GM18498 (cell line): Measurements from ENCODE around the gene TTC3.

Source experiments
- ATAC-seq: cut with Tn5 transposase; IDR thresholded peaks from one replicate; pipeline ENCODE4 v1.9.1; 2021; ENCODE audit warnings: mild to moderate bottlenecking, moderate library complexity; ENCODE audit not compliant: unreplicated experiment

Gene TTC3

DNA sequence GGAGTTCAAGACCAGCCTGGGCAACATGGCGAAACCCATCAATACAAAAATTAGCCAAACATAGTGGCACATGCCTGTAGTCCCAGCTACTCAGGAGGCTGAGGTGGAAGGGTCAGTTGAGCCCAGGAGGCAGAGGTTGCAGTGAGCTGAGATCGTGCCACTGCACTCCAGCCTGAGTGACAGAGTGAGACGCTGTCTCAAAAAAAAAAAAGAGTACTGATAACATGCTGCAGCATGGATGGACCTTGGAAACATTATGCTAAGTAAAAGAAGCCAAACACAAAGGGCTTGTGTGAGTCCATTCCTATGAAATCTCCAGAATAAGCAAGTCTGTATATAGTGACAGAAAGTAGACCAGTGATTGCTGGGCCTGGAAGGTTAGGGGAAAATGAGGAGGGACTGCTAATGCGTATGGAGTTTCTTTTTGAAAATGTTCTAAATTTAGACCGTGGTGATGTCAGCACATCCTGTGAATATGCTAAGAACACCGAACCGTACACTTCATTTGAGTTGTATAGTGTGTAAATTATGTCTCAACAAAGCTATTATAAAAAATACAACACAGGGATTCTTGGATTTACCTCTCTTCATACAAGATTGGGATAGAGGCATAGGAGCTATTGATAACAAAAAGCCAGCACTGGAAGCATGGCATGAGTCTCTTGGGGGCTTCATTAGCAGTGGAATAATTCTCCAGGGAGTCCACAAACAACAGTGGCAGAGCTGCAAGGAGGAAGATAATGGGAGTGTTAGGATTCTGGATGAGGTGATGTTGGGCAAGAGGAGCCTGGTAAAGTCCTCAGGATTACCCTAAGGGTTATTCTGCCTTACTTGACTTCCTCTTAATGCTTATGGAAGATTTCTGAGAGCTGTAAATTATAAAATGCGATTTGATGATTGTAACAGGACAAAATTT, 73.5 kb downstream of the TTC3 start:
- ATAC-seq = no peak

DNA sequence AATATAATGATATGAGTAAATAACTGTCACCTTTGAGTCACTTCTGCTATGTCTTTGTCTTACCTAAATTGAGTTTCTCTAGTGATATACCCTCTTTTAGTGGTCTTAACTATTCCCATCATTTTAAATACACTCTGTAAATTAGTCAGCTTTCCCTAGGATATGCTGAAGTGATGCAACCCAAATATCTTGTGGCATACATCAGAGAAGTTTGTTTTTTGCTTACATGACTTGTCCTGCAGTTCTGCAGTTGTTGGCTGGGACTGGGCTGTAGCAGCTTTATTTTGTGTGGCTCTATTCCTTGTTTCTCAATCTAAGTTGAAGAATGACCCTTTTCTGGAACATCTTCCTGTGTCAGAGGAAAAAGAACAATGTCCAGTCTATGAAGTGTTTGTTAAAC, 76.4 kb downstream of the TTC3 start:
- no peak for ATAC-seq

DNA sequence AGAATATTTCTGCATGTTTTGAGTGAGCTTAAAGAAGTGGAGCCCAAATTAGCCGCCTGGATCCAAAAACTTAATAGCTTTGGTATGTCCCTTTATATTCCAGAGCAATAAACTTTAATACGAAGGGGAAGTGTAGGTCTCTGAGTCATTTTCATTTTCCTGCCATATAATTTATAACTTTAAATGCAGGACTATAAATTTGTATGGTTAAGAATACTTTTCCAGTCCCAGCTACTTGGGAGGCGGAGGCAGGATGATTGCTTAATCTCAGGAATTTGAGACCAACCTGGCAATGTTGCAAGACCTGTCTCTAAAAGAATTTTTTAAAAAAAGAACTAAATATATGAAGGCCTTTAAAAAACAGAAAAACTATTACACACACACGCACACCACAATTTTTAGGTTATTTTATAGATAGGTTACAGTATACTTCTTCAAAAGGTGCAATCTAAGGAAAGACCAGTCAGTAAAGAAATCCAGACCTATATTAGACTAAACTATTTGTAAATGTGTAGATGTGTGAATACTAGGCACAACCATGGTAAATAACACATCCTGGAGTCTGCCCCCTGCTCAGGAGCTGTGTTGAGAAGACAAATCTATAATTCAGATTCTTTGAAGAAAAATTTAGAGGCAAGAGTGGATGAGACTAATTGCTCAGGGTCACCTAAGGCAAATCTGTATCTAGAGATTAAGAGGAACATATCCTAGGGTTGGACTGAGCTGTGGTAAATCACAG, 80.3 kb downstream of the TTC3 start:
- ATAC-seq = no peak

DNA sequence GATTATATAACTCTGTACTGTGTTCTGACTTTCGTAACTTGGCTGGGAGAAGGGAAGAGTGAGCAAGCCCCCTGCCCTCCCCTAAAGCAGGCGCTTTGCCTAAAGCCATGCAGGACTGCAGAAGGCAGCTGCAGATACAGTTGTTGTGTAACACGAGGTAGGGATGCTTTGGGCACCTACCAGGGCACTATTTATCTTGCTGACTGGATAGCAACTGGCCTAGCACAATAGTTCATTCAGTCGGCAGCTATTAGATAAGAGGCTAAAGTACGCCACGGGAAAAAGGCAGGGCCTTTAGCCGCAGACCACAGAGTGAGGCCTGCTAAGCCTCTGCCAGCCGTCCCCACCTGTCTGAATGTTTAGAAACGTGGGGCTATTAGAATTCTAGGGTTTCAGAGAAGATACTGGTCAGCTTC, 80.9 kb downstream of the TTC3 start:
- no peak for ATAC-seq

DNA sequence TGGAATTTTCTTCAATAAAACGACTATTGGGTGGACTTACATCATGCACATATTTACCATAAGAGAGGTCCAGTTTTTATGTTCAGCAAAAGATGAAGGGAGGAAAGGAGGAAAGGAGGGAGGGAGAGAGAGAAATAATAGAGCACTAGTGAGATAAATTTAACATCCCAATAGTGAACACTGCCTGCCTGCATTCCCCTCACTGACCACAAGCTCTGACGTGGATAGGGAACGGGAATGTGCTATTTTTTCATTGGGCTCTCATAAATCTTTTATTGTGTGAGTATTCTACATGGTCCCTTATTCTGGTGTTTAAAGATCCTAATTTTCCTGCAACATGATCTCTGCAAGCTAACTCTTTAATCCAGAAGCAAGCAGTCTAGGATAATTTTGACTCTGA, 82.1 kb downstream of the TTC3 start:
- no peak for ATAC-seq

DNA sequence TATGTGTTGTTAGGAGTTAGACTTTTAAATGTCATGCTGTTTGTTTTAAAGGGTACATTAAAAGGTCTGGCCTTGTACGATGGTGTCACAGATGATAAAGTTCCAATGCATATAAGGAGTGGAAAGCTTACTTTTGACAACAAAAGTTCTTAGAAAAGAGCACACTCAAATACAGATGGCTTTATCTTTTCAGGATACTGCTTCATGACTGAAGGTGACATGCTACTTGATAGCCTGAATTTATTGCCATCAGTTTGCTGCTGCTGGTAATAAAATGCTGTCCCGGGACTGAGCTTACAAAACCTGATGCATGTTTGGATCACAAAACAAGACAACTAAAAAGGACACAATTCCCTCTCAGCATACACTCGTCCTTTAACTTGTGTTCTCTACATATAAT, 84.9 kb downstream of the TTC3 start:
- ATAC-seq = no peak

DNA sequence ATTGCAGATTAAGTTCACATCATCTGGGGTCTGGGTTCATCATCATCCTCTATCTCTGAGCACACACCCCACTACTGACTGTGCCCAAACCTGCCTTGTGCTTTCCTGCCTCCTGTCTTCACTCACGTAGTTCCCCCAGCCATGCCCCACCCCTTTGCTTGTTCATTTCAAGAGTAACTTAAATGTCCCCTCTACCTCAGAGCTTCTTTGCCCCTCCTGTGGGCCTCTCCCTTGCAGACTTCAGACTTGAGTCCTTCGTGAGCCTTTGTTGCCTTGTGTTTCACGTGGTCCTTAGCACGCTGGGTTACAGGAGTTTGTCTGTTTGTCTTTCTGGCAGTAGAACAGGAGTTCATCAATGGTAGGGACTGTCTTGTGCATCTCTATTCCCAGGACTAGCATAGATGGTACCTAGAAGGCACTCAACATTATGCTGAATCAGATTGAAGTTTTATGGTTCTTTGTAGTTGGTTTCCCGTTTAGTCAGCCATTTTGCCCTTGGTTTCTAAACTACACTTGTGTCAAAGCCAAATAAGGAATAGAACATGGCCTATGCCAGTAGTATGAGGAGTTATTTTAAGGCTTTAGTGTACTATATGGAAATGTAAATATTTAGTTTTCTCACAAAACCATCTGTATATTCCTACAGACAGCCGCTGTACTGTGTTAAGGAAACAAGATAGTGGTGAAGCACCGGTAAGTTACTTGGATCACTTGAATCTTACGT, 86.2 kb downstream of the TTC3 start:
- no peak for ATAC-seq

DNA sequence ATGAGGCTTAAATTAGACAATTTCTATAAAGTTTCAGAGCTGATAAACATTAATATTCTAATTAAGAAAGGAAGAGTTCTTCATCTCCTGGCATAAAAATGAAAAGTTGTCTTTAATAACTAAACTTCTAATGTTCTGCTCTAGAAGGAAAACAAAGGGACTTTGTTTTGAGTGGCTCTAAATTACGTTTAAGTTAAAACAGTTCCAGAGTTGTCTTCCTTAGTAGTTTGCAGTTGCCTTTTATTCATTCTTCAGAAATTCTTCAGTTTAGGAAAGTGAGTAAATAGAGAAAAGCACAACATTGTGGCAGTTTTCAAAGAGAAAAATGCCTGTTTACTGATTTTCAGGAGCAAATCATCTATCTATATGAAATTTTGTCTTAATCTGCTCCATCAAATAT, 86.9 kb downstream of the TTC3 start:
- no peak for ATAC-seq

DNA sequence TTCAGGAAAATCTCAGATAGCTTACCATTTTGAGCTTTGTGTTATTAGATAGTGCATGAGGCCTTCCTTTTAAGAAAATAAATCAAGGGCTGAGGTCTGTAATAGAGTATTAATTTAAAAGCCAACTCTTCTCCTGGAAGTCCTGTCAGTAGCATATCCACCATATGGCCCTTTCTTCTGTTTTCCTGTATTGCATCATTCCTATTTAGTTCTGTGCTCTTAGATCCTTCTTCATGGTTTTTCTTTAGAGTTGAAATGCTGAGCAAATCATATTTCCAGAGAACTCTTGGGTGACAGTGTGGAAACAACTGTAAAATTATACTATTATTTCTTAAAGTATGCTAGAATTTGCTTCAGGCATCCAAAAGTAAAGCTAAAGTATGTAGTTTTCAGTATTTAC, 91.7 kb downstream of the TTC3 start:
- no peak for ATAC-seq

DNA sequence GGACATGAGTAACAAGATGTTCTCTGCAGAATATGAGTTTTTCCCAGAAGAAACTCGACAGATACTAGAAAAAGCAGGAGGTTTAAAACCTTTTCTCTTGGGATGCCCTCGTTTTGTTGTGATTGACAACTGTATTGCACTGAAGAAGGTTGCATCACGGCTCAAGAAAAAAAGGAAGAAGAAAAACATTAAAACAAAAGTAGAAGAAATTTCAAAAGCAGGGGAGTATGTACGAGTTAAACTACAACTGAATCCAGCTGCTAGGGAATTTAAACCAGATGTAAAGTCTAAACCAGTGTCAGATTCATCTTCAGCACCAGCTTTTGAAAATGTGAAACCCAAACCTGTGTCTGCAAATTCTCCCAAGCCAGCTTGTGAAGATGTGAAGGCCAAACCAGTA, 92.5 kb downstream of the TTC3 start:
- no peak for ATAC-seq

DNA sequence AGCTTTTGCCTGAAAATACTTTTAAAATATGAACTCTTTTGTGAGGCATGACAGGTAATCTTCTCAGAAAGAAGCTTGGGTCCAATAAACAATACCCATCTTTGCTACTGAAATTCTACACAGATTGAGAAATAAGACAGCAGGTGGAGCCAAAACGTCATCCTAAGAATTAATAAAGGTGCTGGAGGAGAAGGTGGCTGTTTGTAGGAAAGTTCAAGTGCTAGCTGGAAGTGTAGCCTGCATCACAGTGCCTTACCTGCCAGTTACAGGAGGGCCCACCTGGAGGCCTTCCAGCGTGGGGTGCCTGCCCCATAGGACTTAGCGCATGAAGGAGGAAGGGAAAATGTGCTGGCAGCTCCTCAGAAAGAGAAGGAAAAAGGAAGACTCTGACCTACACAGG, 93.7 kb downstream of the TTC3 start:
- ATAC-seq = no peak

DNA sequence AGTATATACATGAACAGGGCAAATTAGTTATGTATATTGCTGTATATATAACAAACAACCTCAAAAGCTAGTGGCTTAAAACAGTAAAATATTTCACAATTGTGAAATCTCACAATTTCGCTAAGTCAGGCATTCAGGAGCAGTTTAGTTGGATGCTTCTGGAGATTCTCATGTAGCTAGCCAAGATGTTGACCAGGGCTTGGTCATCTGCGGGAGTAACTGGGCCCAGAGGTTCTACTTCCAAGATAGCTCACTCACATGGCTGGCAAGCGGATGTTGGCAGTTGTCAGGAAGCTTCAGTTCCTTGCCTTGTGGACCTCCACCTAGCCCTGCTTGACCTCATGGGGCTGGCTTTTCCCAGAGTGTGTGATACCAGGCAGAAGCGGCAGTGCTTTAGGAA, 95.6 kb downstream of the TTC3 start:
- no peak for ATAC-seq

DNA sequence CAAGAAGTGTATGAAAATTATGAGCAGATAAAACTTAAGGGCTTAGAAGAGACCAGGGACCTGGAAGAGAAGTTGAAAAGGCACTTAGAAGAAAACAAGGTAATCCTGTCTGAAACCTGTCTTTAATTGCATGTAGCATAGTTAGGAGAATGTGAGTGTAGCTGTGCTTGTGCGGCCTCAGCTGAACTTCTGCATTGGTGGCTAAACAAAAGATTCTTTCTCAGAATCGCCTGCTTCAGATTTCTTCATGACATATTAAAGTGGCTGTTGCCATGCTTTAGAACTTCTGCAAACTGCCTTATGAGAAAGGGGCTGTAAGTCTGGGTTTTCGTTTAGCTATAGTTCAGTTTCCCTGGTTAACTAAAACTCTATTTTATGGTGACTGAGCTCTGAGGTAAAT, 99.6 kb downstream of the TTC3 start:
- no peak for ATAC-seq

DNA sequence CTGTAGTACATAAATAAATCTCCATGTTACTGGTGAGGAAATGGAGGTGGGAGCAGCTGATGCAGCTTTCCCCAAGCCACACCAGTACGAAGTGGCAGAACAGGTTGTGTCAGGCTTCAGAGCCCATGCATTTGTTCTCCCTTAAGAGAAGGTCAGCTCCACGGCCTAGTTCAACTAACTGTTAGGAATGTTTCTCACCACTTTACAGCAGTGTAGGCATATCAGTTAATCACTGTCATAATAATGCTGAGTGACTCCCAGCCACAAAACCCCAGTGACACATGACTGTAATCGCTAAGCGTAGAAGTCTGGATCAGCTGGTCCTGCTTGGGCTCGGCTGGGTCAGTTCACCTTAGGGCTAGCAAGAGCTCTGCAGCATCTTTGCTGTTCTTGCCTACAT, 103.7 kb downstream of the TTC3 start:
- ATAC-seq = no peak

DNA sequence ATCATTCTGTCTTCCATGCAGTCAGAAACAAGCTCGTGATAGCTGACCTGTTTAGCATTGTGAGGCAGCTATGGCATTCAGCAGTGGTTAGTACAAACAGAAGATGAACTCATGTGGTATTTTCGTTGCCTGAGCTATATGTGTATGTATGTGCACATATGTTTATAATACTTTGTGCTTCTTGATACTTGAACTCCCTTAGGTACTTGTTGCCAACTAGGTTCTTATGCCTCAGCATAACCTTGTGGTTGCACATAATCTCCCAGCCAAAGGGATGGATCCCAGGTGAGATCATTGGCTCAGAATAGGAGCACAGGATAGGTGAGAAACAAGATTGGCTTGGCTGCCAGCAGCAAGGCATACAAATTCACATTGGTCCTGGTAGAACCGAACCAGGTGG, 108.0 kb downstream of the TTC3 start:
- no peak for ATAC-seq

DNA sequence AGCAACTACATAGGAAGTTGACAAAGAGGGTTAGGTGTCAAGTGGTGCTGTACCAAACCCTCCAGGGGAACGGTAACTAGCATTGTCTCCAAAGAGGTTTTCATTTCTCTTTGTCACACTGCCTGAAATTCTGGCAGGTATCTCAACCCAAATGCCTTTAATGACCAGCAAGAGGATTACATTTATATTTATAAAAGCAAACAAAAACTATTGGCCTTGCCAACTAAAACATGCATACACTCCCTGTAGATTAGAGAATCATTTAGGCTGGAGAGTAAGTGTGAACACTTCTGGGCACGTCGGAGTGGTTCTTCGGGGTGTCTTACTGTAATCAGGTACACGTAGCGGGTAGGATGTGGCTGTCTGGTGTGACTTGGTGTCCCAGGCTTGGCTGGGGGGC, 109.2 kb downstream of the TTC3 start:
- no peak for ATAC-seq

DNA sequence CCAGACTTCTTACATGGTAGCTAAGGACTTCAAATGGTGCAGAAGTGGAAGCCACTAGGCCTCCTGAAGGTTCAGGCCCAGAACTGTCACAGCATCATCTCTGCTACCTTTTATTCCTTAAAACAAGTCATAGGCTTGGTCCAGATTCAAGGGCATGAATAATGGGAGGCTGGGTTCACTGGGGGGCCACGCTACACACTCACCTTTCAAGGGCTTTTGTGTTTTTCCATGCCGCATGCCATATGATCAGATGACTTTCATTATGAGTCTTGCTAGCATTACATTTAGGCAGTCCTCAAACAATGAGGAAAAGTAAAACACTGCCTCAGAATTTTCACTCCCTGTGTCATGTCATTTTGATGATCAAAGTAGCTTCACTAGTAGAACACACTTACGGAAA, 110.7 kb downstream of the TTC3 start:
- ATAC-seq = no peak

DNA sequence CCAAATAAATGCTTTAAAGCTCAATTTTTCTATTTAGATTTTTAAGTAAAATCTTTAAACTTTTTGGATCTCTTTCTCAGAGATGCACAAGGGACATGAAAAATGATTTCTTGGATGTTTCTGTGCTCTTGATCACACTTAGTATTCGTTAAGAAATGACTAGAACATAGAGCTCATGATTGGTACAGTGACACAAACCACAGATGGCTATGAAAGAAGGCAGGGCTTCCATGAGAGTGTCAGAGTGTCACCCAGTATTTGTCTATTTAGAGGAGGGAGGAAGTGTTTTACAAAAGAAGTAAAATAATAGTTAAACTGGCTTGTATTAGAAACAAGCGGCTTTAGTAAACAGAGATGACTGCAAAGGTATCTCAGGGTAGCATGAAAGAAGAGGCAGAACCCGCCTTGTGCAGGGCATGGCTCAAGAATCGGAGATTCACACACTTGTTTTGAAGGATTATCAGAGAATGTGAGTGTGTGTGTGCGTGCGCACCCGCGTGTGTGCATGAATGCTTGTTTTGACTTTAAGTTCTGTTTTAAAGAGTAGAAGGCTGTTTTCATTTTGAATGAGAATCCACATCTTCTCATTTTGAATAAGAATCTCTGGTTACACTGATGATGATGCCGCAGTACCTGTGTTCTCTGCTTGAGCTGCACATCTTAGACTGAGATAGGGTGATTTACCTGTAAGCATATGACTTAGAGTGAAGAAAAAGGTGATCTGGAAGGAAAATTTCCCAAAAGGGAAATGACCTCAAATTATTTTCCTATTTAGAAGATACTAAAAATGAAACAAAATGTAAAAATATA, 111.9 kb downstream of the TTC3 start:
- no peak for ATAC-seq

DNA sequence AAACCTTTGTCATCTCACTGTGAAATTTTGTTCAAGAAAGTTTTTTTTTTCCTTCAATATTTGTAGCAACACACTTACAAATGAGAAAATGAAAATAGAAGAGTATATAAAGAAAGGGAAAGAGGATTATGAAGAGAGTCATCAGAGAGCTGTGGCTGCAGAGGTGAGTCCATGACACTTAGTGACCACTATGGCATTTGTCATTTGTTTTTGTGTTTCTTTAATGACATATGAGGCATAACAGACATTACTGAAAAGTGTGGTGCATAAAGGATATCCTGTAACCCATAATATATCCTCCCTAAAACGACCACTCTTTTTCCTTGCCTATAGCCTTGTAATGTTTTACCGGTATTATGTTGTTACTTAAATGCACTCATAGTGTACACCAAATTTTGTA, 113.9 kb downstream of the TTC3 start:
- no peak for ATAC-seq

DNA sequence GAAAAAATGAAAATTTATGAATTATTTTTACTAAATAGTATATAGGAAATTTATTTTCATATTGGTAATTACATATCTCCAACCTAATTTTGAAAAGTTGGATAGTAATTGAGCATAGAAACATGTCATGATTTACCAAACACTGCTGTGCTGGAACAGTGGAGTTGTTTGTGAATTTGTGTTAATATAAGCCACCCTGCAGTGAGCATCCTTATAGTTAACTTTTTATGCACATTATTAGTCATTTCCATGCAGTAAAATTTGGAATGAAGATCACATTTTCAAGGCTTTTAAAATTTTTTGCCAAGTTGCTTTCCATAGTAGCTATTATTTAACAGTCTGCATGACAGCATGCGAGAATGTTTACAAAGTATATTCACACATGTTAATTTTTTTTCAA, 115.8 kb downstream of the TTC3 start:
- no peak for ATAC-seq

DNA sequence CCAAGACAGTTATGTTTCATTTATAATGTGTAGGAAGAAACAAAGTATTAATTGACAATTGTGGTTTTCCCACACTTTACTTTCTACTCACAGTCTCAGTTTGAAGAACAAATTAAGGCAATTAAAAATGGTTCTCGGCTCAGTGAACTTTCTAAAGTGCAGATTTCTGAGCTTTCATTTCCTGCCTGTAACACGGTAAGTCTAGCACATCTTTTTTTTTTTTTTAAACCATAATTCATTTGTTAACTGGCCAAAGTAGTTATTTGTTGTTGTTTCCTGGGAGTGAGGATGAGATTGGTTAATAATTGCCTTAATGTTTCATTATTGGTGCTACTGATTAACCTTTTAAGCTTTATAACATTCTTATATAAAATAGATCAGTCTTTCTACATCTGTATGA, 119.0 kb downstream of the TTC3 start:
- ATAC-seq = no peak
